Hepatocyte (in vitro differentiated cells): ENCODE data around the gene CHMP2B.

Source experiments
- EZH2 ChIP-seq: fragments of 200-600 bp; sonication (generic); IDR thresholded peaks from 2 replicates; pipeline ENCODE4 v1.6.1; 2016; ENCODE audit warnings: antibody characterized with exemption, mild to moderate bottlenecking, borderline replicate concordance
- EZH2phosphoT487 ChIP-seq: fragments of 200-600 bp; sonication (generic); IDR thresholded peaks from one replicate; pipeline ENCODE4 v1.6.1; 2018; ENCODE audit warnings: antibody characterized with exemption, mild to moderate bottlenecking, low read depth, moderate library complexity; ENCODE audit not compliant: unreplicated experiment, severe bottlenecking
- TF ChIP-seq, protein P1 (sequence below): fragments of 200-600 bp; sonication (generic); IDR thresholded peaks from 2 replicates; pipeline ENCODE4 v1.5.1; 2016; ENCODE audit warnings: antibody characterized with exemption, mild to moderate bottlenecking; ENCODE audit not compliant: poor library complexity

DNA sequence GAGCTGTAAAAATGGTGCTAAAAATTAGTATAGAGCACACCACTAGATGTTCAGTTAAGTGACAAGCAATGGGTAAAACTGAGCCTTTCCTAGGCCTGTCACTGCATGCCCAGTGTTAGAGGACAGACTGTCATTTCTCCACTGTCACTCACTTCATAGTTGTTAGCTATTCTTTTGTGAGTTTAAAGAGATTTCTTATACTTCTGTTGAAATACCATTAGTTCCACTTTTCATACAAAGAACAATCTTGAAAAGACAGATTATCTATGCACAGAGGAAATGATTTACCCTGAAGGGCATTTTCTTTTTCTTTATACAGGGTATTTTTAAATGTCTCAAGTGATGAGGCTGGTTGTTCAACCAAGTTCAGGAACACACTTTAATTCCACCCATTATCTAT lies 28.3 kb upstream of the CHMP2B start:
- TF ChIP-seq, protein P1, sequence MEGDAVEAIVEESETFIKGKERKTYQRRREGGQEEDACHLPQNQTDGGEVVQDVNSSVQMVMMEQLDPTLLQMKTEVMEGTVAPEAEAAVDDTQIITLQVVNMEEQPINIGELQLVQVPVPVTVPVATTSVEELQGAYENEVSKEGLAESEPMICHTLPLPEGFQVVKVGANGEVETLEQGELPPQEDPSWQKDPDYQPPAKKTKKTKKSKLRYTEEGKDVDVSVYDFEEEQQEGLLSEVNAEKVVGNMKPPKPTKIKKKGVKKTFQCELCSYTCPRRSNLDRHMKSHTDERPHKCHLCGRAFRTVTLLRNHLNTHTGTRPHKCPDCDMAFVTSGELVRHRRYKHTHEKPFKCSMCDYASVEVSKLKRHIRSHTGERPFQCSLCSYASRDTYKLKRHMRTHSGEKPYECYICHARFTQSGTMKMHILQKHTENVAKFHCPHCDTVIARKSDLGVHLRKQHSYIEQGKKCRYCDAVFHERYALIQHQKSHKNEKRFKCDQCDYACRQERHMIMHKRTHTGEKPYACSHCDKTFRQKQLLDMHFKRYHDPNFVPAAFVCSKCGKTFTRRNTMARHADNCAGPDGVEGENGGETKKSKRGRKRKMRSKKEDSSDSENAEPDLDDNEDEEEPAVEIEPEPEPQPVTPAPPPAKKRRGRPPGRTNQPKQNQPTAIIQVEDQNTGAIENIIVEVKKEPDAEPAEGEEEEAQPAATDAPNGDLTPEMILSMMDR = no peak
- TF ChIP-seq EZH2 (no peak), EZH2phosphoT487 (no peak)
